T-helper 1 cell treated with Interleukin-12 subunit alpha and Interleukin-12 subunit beta and Interleukin-4 antibody, amounts not matched to agents 30 ng/mL and 1 ng/mL, for 36 hours (primary cell): ENCODE measurements around the gene LCOR. TPM values are rescaled to one million over a fixed set of nuclear protein-coding genes. Genes with fewer than 3 reads are reported as not detected.
"Not testable (repeated sequence)": the region's sequence is repeated elsewhere in the genome, so short reads cannot be mapped to it uniquely, and the experiment has no call there.

Experiments used
- intact Hi-C: fragments of 100-400 bp; cut with micrococcal nuclease; formaldehyde crosslinking; loops from one replicate; pipeline ENCODE4 v1.15.1; 2024
- total RNA-seq: library from RNA; stranded (reverse); gene quantifications from 2 replicates; pipeline ENCODE4 v1.2.3, GENCODE V29; 2022

LCOR gene
- 26.7 and 30.5 TPM in 2 replicates for total RNA-seq

DNA sequence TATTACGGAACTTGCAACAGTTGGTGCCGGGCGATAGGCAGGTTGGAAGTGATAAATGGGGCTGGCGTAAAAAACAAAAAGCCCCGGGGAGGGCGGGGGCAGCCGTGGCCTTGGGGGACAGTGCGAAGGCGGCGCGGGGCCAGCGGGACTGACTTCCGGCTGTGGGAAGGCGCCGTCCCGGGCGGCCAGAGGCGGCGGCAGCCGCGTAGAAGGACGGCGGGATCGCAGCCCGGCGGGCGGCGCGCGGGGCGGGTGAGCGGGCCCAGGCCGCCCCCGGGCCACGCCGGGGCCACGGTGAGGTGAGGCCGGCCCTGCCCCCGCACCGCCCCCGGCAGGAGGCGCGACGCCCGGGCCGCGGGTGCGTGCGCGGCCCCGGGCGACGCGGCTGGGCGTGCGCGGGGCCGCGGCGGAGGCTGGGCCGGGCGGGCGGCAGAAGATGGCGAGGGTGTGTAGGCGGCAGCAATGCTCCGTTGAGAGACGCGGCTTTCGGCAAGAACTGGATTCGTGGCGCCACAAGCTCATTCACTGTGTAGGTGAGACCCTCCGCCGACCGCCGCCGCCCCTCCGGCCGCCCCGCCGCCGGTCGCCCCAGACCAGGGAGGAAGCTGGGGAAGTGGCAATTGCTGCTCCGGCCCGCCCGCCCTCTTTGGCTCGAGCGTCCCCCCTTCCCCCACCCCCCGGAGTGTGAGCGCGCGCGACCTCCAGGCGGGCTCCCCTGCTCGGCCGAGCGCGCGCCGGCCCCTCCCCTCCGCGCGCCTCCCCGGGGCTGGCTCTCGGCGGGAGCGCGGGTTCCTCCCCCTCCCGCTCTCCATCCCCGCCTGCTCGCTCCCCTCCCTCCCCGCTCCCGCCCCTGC, at the start of gene LCOR:
TSS of gene LCOR (plus strand) at position 432 of the 854 bp plus-strand sequence. CDS start 116,760 bp downstream, outside the sequence.
- intact Hi-C loops, result loop anchor here (1.0 to 10.0 kb wide), 14 partner anchors 65 to 1615 kb away; partner anchors contain the start of genes ARHGAP19, AVPI1, CCNJ and FRAT2

DNA sequence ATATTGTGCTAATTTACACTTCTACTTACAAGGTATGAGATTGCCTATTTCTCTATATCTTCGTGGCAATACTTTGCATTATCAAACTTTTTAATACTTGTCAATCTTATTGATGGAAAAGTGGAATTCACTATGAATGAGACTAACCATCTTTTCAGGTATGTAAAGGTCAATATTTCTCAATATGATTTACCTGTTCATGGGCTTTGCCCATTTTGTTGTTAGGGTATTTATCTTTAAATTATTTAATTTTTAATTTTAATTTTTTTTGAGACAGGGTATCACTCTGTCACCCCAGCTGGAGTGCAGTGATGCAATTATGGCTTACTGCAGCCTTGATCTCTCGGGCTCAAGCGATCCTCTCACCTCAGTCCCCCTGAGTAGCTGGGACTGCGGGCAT, 47.8 kb upstream of the LCOR start:
- intact Hi-C loops, result no loop called here

DNA sequence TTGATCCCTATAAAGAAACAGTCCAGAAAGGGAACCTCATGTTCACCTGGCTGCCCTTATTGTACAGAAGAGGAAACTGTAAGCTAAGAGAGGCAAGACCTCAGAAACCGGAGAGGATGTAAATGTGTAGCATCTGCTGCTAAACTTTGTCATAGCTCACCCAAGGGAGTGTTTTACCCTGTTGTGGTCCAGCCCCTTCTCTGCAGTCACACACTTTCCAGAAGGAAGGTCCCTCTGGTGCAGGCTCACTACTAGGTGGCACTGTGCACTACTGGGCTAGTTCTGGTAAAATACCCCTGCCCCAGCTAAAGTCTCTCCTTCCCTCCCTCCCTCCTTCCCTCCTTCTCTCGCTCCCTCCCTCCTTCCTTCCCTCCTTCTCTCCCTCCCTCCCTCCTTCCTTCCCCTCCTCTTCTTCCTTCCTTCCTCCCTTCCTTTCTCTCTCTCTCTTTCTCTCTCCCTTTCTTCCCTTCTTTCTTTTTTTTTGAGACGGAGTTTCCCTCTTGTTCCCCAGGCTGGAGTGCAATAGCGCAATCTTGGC, 42.5 kb upstream of the LCOR start:
- intact Hi-C loops, result loop anchor here (1.0 kb wide), 2 partner anchors 41 to 236 kb away; no protein-coding TSS in a partner anchor

DNA sequence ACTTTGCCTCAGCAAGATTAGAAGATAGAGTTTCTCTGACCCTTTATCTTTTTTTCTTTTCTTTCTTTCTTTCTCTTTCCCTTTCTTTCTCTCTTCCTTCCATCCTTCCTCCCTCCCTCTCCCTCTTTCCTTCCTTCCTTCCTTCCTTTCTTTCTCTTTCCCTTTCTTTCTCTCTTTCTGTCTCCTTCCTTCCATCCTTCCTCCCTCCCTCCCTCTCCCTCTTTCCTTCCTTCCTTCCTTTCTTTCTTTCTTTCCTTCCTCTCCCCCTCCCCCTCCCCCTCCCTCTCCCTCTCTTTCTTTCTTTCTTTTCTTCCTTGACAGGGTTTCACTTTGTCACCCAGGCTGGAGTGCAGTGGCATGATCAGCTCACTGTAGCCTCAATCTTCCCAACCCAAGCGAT, 40.2 kb upstream of the LCOR start:
- intact Hi-C loops, result no loop called here

DNA sequence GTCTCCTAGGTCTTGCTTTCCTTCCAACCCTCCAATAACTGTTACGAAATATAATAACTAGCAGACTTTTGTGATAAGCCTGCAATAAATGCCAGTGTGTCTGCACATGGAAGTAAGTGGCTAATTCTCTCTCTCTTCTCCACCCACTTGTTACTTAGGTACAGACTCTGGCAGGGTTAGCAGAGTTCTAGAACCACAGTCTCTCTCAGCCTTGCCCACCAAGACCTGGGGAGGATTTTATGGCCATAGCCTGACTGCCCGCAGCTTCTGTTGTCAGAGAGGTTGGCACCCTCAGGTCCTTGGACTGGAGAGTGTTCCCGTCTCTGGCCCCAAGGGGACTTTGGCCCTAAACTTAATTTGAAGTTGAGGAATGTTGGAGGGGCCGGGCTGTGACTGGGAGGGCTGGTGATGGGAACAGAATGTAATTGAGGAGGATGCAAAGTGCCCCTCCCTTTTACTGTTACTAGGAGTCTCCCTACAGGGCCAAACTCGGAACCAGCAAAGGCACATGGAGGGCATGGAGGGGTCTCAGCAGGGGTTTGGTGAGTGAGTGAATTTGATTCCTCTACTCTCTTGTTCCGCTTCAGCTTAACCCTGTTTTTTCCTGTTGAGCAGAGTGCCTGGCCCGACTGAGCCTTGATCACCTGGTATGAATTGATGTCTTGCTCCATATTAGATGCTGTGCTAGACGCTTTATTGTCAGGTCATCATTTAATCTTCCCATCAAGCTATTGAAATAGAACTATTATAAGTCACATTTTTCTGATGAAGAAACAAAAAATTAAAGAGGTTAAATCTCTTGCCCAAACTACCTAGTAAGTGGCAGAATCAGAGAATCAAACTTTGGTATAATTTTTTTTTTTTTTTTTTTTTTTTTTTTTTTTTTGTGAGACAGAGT, 37.0 kb upstream of the LCOR start:
- intact Hi-C loops, result no loop called here

DNA sequence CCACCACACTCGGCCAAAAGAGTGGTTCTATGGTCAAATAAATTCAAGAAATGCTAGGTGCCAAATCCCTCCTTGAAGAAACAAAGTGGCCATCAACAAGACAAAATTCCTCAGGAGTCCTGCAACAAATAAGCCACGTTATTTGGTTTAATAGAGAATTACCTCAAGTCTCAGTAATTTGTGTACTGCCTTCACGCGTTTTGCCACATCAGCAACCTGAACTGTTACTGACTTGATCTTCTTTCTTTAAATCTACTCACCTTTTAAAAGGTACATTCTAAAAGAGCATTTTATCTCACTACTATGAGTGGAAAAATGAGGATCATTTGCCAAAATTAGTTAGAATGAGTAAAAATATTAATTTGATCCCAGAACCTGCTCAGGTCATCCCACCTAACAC, 34.6 kb upstream of the LCOR start:
- intact Hi-C loops, result no loop called here

DNA sequence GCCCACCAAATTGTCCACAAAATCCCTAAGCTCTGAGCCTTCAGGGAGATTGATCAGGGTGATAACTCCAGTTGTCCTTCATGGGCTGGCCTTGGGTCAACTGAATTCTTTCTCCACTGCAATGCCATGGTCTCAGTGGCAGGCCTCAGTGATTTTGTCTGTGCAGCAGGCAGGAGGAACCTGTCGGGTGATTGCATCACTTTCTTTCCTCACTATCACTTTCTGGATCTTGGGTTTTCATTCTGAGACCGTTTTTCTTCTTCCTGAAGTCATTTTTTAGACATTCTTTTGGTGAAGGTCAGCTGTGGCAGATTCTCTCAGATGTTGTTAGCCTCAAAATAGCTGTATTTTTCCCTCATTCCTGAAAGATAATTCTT, 28.8 kb upstream of the LCOR start:
- intact Hi-C loops, result no loop called here

DNA sequence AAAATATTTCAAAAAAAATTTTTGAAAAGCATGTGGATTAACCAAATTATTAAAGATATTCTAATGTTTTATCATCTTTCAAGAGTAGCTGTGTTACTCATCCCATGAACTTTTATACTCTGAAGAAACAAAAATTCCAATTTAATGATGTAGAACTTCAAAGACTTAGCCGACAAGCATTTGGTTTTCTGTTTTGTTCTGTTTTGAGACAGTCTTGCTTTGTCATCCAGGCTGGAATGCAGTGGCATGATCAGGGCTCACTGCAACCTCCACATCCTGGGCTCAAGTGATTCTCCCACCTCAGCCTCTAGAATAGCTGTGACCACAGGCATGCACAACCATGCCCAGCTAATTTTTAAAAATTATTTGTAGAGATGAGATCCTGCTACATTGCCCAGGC, 17.8 kb upstream of the LCOR start:
- intact Hi-C loops, result no loop called here

DNA sequence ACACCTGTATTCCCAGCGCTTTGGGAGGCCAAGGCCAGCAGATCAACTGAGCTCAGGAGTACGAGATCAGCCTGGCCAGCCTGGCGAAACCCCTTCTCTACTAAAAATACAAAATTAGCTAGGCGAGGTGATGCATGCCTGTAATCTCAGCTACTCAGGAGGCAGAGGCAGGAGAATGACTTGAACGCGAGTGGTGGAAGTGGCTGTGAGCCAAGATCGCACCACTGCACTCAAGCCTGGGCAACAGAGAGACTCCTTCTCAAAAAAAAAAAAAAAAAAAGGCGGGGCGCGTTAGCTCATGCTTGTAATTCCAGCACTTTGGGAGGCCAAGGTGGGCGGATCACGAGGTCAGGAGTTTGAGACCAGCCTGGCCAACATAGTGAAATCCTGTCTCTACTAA, 13.1 kb upstream of the LCOR start:
- intact Hi-C loops, result not testable (repeated sequence)

DNA sequence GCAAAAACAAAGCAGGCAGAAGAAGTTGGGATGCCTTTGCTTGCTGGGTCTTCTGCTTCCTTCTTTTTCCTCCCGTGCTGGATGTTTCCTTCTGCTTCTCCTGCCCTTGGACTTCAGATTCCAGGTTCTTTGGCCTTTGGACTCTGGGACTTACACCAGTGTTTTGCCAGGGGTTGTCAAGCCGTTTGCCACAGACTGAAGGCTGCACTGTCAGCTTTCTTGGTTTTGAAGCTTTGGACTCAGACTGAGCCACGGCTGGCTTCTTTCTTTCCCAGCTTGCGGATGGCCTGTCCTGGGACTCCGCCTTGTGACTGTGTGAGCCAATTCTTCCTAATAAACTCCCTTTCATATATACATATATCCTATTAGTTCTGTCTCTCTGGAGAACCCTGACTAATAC, 11.3 kb upstream of the LCOR start:
- intact Hi-C loops, result no loop called here

DNA sequence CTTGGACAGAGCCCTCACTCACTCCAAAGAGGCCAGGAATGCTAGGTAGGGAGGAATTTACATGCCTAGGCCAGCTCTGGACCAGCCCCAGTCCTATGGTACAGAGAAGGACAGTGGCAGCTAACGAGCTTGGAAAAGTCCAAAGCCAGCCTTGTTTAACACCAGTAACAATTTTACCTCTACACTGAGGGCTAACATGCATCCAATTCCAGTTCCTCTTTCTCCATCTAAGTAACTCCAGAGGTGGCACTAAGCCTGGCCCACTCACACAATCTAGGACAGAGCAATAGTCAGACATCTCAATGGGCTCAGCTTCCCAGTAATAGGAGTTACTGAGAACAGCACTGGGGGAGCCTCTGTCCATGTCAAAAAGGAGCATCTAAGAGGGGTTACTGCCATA, 5.7 kb upstream of the LCOR start:
- intact Hi-C loops, result no loop called here

DNA sequence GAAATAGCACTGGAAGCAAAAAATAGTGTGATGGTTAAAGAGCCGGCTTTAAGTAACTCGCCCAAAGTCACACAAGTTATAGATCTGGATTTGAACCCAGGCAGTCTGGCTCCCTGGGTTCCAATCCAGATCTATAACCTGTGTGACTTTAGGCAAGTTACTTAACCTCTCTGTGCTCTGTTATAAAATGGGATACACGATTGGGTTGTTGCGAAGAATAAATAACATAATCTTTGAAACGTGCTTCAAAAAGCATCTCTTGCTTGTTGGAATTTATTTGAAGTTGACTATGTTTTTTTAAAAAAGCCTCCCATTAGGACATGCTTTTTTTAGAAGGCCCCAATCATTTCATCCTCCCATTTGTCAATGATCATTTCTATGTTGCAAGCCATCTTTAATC, 3.5 kb upstream of the LCOR start:
- intact Hi-C loops, result no loop called here

DNA sequence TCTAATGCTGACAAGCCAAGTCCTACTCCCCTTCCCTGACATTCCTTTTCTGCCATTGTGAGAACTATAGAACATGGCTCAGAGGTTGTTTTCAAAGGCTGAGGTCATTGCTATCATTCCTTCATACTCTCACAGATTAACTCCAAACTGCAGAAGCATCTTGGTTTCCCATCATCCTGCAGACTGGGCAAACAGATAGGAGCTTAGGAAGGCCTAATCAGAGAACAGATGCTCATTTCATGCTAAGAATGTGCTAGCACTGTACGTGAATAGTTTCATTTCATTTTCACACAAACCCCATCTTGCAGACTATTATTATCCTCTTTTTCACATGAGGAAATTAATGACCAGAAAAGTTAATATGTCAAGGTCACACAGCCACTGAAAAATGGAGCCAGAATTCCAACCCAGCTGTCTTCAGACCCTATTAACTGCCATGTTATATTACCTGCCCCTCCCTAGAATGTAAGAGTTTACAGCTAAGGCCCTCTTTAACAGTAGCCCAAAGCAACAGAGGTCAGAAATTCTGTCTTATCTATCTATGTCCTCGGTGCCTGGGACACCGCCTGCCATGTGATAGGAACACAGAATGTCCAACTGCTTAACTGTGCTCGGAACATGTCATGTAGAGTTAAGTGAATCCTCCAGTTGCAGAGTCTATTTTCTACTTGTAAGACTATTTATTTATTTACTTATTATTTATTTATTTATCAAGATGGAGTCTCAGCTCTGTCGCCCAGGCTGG, 2.9 kb upstream of the LCOR start:
- intact Hi-C loops, result no loop called here

DNA sequence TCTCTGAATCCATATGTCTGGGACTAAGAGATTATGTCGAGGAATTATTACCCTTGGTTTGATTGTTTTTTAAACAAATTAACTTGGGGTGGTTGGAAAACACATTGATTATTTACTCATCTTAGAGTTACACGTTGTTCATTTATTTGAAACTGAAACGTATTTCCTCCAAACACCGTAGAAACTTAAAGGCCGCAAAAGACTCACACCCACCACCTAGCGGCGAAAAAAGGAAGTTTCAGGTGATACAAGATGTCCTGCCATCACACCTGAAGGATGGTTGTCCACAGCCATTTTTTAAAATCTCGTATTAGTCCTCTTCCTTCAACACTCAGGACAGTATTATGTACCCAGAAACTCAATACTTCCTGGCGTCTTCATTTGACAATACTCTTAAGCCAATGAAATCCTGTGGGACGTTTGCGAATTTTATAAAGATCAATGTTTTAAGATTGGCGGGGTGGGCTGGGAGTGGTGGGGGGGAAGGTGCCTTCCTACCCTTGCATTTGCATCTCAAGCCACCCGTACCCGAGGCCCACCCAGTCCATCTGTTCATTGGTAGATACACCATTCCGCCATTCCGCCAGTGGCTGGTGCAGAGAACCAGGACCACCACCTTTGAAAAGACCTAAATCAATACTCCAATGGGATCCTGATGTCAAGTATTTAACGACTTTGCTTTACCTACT, 1.4 kb upstream of the LCOR start:
- intact Hi-C loops, result loop anchor here (1.0 to 10.0 kb wide), 21 partner anchors 41 to 1616 kb away; partner anchors contain the start of genes AVPI1, CCNJ, FRAT2 and HPS1

DNA sequence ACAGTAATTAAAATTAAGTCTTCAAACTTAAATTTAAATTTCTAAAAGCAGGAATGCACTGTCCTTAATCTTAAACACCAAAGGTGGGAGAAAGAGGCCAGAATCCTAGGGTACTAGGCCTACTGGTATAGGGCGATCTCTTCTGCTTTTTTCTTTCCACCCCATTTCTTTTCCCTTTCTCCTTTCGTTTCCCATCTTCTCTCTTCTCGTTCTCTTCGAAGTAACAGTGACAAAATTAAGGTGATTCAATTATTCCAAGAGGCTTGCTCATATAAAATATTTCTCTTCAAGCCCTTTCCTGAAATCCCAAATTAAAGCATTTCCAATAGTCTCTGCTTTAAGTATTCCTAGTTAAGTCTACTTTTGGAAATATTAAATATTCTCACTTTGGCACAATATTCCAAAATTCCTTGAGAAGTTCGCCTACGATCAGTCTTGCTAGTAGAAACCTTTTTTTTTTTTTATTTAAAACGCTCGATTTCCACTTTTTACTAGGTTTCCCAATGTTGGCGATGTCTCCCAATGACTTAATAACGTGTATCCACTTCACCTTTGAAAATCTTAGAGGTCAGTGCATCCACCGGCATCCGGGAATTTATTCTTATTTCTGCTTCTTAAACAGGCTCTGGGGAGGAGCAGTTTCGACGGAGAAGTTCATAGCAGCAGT, 765 bp upstream of the LCOR start:
- intact Hi-C loops, result loop anchor here (2.0 to 10.0 kb wide), 12 partner anchors 65 to 1615 kb away; partner anchors contain the start of genes AVPI1, CCNJ, FRAT2 and HPS1

DNA sequence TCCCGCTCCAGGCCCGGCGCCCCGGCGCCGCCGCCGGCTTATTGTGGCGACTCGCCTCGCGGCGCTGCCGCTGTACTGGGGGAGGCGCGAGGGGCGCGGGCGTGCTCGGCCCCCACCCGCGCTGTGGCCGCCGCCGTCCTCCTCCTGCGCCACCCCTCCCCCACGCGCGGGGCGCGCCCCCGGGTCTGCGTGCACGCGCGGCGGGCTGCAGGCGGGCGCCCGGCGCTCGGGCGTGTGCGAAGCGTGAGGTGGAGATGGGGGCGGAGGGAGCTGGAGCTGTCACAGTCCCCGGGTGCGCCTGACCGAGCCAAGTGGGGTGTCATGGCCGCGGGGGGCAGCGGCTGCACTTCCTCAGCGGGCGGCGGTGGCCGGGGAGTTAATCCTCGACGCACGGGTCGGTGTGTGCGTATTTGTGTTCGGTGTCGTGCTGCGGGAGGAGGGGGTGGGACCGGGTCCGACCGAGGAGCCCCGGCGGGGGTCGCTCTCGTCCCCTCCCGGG, 672 bp downstream of the LCOR start:
- intact Hi-C loops, result loop anchor here (1.0 to 10.0 kb wide), 11 partner anchors 78 to 1305 kb away; partner anchors contain the start of genes ARHGAP19, AVPI1, CCNJ and FRAT2

DNA sequence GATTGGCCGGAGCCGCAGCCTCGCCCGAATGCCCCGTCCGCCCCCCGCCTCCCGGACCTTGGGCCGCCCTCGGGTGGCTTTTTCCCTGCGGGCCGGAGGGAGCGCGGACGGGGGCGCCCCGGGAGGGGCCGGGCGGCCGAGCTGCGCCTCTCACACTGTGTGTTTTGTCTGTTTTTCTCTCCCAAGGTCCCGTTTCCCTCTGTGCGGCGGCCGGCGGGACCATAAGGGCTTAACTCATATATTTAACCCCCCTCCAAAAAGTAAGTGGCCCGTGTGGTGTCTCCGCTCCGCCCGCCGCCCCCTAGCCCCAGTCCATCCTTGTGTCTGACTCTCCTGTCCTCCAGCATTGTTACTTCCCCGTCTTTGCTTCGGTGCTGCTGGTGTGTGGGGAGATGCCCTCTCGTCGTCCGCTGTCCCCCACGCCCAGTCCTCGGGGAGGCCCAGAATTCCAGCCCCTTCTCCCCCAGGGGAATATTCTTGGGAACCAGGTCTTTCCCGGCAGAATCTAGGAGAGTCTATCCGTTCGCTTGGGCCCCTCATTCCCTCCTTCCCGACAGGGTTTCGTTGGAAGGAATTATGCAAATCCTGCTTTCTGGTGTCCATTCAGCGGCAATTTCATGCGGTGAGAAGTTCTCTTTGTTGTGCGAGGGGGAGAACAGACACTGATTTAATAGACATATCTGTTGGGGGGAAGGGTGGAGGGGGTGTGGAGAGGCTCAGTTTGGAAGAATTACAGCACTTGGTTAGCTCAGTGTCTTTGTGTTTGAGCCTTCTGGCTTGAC, 1.3 kb downstream of the LCOR start:
- intact Hi-C loops, result loop anchor here (2.0 to 10.0 kb wide), 10 partner anchors 459 to 1304 kb away; partner anchors contain the start of genes ARHGAP19, AVPI1, CCNJ and FRAT2

DNA sequence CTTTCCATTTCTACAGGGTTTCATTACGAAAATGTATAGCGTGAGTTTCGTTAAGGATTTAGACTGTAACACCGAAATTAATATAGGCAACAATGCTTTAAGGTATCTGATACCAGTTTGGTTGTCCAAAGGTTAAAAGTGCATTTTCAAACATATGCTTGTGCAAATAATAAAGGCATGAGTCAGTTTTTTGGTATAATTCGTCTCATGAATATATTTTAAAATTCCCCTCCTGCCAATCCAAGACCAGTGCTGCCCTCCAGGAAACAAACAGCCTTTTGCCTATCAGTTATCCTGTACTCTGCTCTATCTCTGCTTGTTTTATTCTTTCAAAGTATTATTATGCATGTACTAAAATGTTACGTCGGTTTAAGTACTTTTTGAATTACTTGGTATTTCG, 2.0 kb downstream of the LCOR start:
- intact Hi-C loops, result loop anchor here (5.0 to 10.0 kb wide), 9 partner anchors 498 to 1303 kb away; partner anchors contain the start of genes AVPI1, CCNJ, FRAT2 and MMS19
